IMR-90 (cell line): ENCODE results near the gene GKN2. TPM values are rescaled to one million over a fixed set of nuclear protein-coding genes. Genes with fewer than 3 reads are reported as not detected.

Experiments
- ATAC-seq: fragments of 200-7000 bp; cut with Tn5 transposase; 2 replicates; pipeline ENCODE4 v1.9.1; 2020; ENCODE audit warnings: low read depth, mild to moderate bottlenecking, moderate library complexity
- BruUV-seq: library from RNA; stranded (reverse); fragments of 400-500 nt; replicated peaks from 2 replicates; lab custom pipeline; 2021; lab: Mats Ljungman, UMichigan
- CTCF ChIA-PET: fragments of 300-600 bp; formaldehyde crosslinking; extraction: SDS; loops from one replicate; lab custom pipeline; 2021; ENCODE audit warnings: antibody characterized with exemption; lab: Yijun Ruan, JAX
- POLR2A ChIA-PET: fragments of 300-600 bp; sonication (Branson Sonifier 250); formaldehyde crosslinking; loops from one replicate; lab custom pipeline; 2022; ENCODE audit warnings: antibody characterized with exemption; ENCODE audit not compliant: unreplicated experiment; lab: Charles Lee
- DNase-seq: peaks from one replicate; pipeline ENCODE4 v3.0.0; 2013
- H2AFZ ChIP-seq: replicated peaks from 2 replicates; pipeline ENCODE3; 2013; ENCODE audit warnings: low read length, mild to moderate bottlenecking; ENCODE audit not compliant: poor library complexity
- H2AK5ac ChIP-seq: 2 replicates; pipeline ENCODE4 v1.6.1; 2013; ENCODE audit warnings: low read depth, low read length, inconsistent platforms
- H2AK9ac ChIP-seq: replicated peaks from 2 replicates; pipeline ENCODE3; 2013; ENCODE audit warnings: mild to moderate bottlenecking, low read depth, low read length, moderate library complexity; ENCODE audit not compliant: poor library complexity
- H2BK120ac ChIP-seq: 2 replicates; pipeline ENCODE4 v1.6.1; 2013; ENCODE audit warnings: low read depth, low read length, inconsistent platforms
- H2BK15ac ChIP-seq: 3 replicates; pipeline ENCODE4 v1.6.1; 2013; ENCODE audit warnings: low read depth, low read length, inconsistent platforms
- H2BK20ac ChIP-seq: 2 replicates; pipeline ENCODE4 v1.6.1; 2013; ENCODE audit warnings: low read depth, mild to moderate bottlenecking, inconsistent platforms, low read length, moderate library complexity
- H2BK5ac ChIP-seq: 2 replicates; pipeline ENCODE4 v1.6.1; 2013; ENCODE audit warnings: mild to moderate bottlenecking, low read depth, low read length, inconsistent platforms; ENCODE audit not compliant: poor library complexity, severe bottlenecking
- H3K14ac ChIP-seq: replicated peaks from 2 replicates; pipeline ENCODE4 v1.6.1; 2013; ENCODE audit warnings: low read depth, low read length, inconsistent platforms
- H3K18ac ChIP-seq: 2 replicates; pipeline ENCODE4 v1.6.1; 2013; ENCODE audit warnings: low read depth, low read length, control low read depth
- H3K23ac ChIP-seq: 2 replicates; pipeline ENCODE4 v1.6.1; 2013; ENCODE audit warnings: low read depth, low read length, inconsistent platforms
- H3K27ac ChIP-seq: 2 replicates; pipeline ENCODE4 v1.5.1; 2013; ENCODE audit warnings: mild to moderate bottlenecking, control low read depth, low read length; ENCODE audit not compliant: insufficient read depth
- H3K27me3 ChIP-seq: 2 replicates; pipeline ENCODE4 v1.6.1; 2013; ENCODE audit warnings: low read length; ENCODE audit not compliant: control insufficient read depth, insufficient read depth
- H3K36me3 ChIP-seq: 2 replicates; pipeline ENCODE4 v1.6.1; 2013; ENCODE audit warnings: low read length, mixed read lengths; ENCODE audit not compliant: control insufficient read depth, insufficient read depth
- H3K4ac ChIP-seq: 2 replicates; pipeline ENCODE4 v1.6.1; 2013; ENCODE audit warnings: low read depth, low read length, inconsistent platforms
- H3K4me1 ChIP-seq: 2 replicates; pipeline ENCODE4 v1.6.1; 2013; ENCODE audit warnings: low read length, mixed read lengths; ENCODE audit not compliant: control insufficient read depth, insufficient read depth
- H3K4me2 ChIP-seq: 2 replicates; pipeline ENCODE4 v1.6.1; 2013; ENCODE audit warnings: low read depth, mild to moderate bottlenecking, control low read depth, low read length, moderate library complexity
- H3K4me3 ChIP-seq: 2 replicates; pipeline ENCODE4 v1.5.1; 2013; ENCODE audit warnings: low read depth, mild to moderate bottlenecking, control low read depth, low read length, moderate library complexity; ENCODE audit not compliant: insufficient read depth
- H3K56ac ChIP-seq: 2 replicates; pipeline ENCODE4 v1.6.1; 2013; ENCODE audit warnings: low read length, inconsistent platforms; ENCODE audit not compliant: insufficient read depth; ENCODE audit errors: extremely low read depth
- H3K79me1 ChIP-seq, 2 experiments: 2 replicates each; pipeline ENCODE4 v1.6.1; 2013; ENCODE audit warnings: low read length in 2 of 2, inconsistent platforms in 1 of 2, low read depth in 1 of 2
- H3K9ac ChIP-seq: 2 replicates; pipeline ENCODE4 v1.6.1; 2013; ENCODE audit warnings: low read depth, low read length, control low read depth
- H3K9me1 ChIP-seq: 2 replicates; pipeline ENCODE4 v1.6.1; 2013; ENCODE audit warnings: low read length, inconsistent platforms; ENCODE audit not compliant: insufficient read depth
- H3K9me3 ChIP-seq: 2 replicates; pipeline ENCODE4 v1.6.1; 2013; ENCODE audit warnings: low read length; ENCODE audit not compliant: control insufficient read depth, insufficient read depth
- H4K20me1 ChIP-seq: 2 replicates; pipeline ENCODE4 v1.6.1; 2013; ENCODE audit warnings: low read length, inconsistent platforms; ENCODE audit not compliant: insufficient read depth
- H4K5ac ChIP-seq: 2 replicates; pipeline ENCODE4 v1.6.1; 2013; ENCODE audit warnings: mild to moderate bottlenecking, low read depth, low read length, control low read depth
- H4K8ac ChIP-seq, 2 experiments: 2 replicates each; pipeline ENCODE4 v1.6.1; 2013; ENCODE audit warnings: low read depth in 2 of 2, low read length in 2 of 2, control low read depth in 1 of 2, inconsistent platforms in 1 of 2
- H4K91ac ChIP-seq: 2 replicates; pipeline ENCODE4 v1.6.1; 2013; ENCODE audit warnings: low read depth, low read length, inconsistent platforms; ENCODE audit not compliant: insufficient read depth
- BHLHE40 ChIP-seq: fragments of 150-350 bp; IDR thresholded peaks from 2 replicates; pipeline ENCODE4 v1.6.1; 2016; ENCODE audit warnings: mild to moderate bottlenecking, low read depth, low read length
- FOS ChIP-seq: fragments of 150-350 bp; IDR thresholded peaks from 2 replicates; pipeline ENCODE4 v1.6.1; 2016; ENCODE audit warnings: low read depth, low read length
- MAZ ChIP-seq: IDR thresholded peaks from 2 replicates; pipeline ENCODE4 v1.6.1; 2012; ENCODE audit warnings: low read depth, mild to moderate bottlenecking, low read length, improper control_type of control experiment, moderate library complexity, borderline replicate concordance
- MXI1 ChIP-seq: IDR thresholded peaks from 2 replicates; pipeline ENCODE4 v1.6.1; 2012; ENCODE audit warnings: low read depth, mild to moderate bottlenecking, low read length, moderate library complexity, borderline replicate concordance
- RAD21 ChIP-seq: IDR thresholded peaks from 2 replicates; pipeline ENCODE4 v1.6.1; 2012; ENCODE audit warnings: low read length, improper control_type of control experiment
- RCOR1 ChIP-seq: IDR thresholded peaks from 2 replicates; pipeline ENCODE4 v1.6.1; 2012; ENCODE audit warnings: mild to moderate bottlenecking, low read length, improper control_type of control experiment; ENCODE audit not compliant: insufficient replicate concordance
- RFX5 ChIP-seq: IDR thresholded peaks from 2 replicates; pipeline ENCODE4 v1.8.0; 2012; ENCODE audit warnings: low read depth, mild to moderate bottlenecking, low read length, moderate library complexity
- SMC3 ChIP-seq: fragments of 150-350 bp; IDR thresholded peaks from 2 replicates; pipeline ENCODE4 v1.6.1; 2016; ENCODE audit warnings: low read depth, mild to moderate bottlenecking, antibody characterized with exemption, low read length, moderate library complexity
- WGBS, 2 experiments: methylation state at CpG; one replicate each; pipeline versions ENCODE4 v1.1.5 to v1.1.7; 2013; ENCODE audit warnings: missing lambda C conversion rate in 2 of 2; ENCODE audit not compliant: insufficient read length in 1 of 2; ENCODE audit errors: extremely low coverage in 2 of 2; 5-methylcytosine and 5-hydroxymethylcytosine counted together
- dilution Hi-C: fragments of 300-500 bp; cut with HindIII; formaldehyde crosslinking; loops from one replicate; pipeline ENCODE4 v1.14.3; 2018; ENCODE audit warnings: low sequenced_read_pairs; ENCODE audit not compliant: unreplicated experiment
- in situ Hi-C: fragments of 300-500 bp; cut with MboI; formaldehyde crosslinking; loops from 3 replicates; pipeline ENCODE4 v1.14.3; 2019; ENCODE audit warnings: low sequenced_read_pairs, inconsistent platforms, mixed read lengths
- intact Hi-C: fragments of 100-400 bp; cut with micrococcal nuclease; formaldehyde crosslinking; loops from 2 replicates; pipeline ENCODE4 v1.10.0; 2022
- polyA plus RNA-seq, 3 experiments: library from polyadenylated mRNA; depleted of rRNA; stranded (reverse); fragments of >200 nt; gene quantifications; 2 replicates each; pipeline ENCODE4 v1.2.3, GENCODE V29; 2012; ENCODE audit warnings: low replicate concordance in 1 of 3
- total RNA-seq: library from RNA; depleted of rRNA; stranded (reverse); fragments of >200 nt; gene quantifications from 2 replicates; pipeline ENCODE4 v1.2.3, GENCODE V29; 2012
- TF ChIP-seq, protein P1 (sequence below): conservative IDR thresholded peaks from 2 replicates; pipeline ENCODE4 v1.5.1; 2012; ENCODE audit warnings: mild to moderate bottlenecking, low read depth, low read length, improper control_type of control experiment
- TF ChIP-seq, protein P2 (sequence below): fragments of 150-350 bp; IDR thresholded peaks from 2 replicates; pipeline ENCODE4 v1.6.1; 2016; ENCODE audit warnings: low read depth, mild to moderate bottlenecking, low read length, moderate library complexity, borderline replicate concordance
- TF ChIP-seq, protein P3 (sequence below): fragments of 150-350 bp; IDR thresholded peaks from 2 replicates; pipeline ENCODE4 v1.6.1; 2017; ENCODE audit warnings: mild to moderate bottlenecking, antibody characterized with exemption, low read length, low read depth

GKN2 gene
- total and polyA plus RNA-seq, 2 of the 4 experiments (the other 2 are of a cell fraction) = not detected

DNA sequence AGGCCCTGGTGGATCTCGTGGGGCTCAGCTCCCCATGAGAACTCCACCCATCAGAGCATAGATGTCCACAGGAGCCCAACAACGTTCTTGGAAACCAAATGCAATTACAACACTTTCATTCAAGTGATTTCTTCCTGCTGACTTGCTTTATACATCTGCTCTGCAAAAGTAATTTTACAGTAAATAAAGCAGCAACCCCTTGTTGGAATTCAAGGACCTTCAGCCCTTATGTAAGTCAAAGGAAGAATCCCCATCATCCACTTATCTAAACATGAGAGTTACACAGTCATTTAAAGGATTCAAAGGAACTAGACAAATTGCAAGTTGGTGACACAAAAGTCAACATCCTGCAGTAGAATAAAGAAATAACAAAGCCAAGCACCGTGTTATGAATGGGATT is 43.2 kb upstream of the GKN2 start:
- no peak overlapping the region; the same call in 1 of the 2 replicates for H3K4me2 ChIP-seq
- H3K27me3 ChIP-seq = no peaks in the 10 kb centered on the region
- H4K91ac ChIP-seq = no peak overlapping the region; the same call in 1 of the 2 replicates
- CTCF ChIA-PET = interaction anchor here (0.7 to 1.3 kb wide), 3 partner anchors 13 to 552 kb away, joined by 3 to 5 read pairs (median 3); no protein-coding TSS in a partner anchor
- no CpG with 5 or more reads among the region's 3 CpGs for WGBS, 2 experiments
- no peak overlapping the region for H3K4me3 ChIP-seq
- dilution Hi-C loops = no loop called here
- no peak overlapping the region for H3K14ac ChIP-seq
- BruUV-seq = no TSS peak
- H2BK15ac ChIP-seq = 0 out of 3 replicates have a peak overlapping the region, but pooled peaks have one; percentile 25
- H3K9me1 ChIP-seq = no peaks in the 10 kb centered on the region
- 0 out of 2 replicates have a peak overlapping the region, but pooled peaks have one; percentile 23 for H2BK20ac ChIP-seq
- H3K9me3 ChIP-seq = no peaks in the 10 kb centered on the region
- H2AK9ac ChIP-seq = no peak overlapping the region
- peaks cover 15% of the 10 kb centered on the region for H3K4me1 ChIP-seq
- no peaks in the 10 kb centered on the region for H3K79me1 ChIP-seq
- peak overlapping the region; percentile 80 for H3K27ac ChIP-seq
- no peak overlapping the region for H3K9ac ChIP-seq
- intact Hi-C loops = no loop called here
- H2AFZ ChIP-seq = no peak overlapping the region
- peak overlapping the region; percentile 30 for H3K18ac ChIP-seq
- peak overlapping the region; percentile 14 for H2BK5ac ChIP-seq
- H4K5ac ChIP-seq = peak overlapping the region; percentile 13; the same call in 1 of the 2 replicates
- peak; percentile 64 for ATAC-seq
- POLR2A ChIA-PET = no interaction called here
- DNase-seq = no peak
- no peak overlapping the region for H3K23ac ChIP-seq
- 0 out of 2 replicates have a peak overlapping the region, but pooled peaks have one; percentile 13 for H2AK5ac ChIP-seq
- no peaks in the 10 kb centered on the region for H3K36me3 ChIP-seq
- no peaks in the 10 kb centered on the region for H4K20me1 ChIP-seq
- peak overlapping the region in 1 of 2 experiments; percentile 61; a peak in 1 of 4 replicates for H4K8ac ChIP-seq
- in situ Hi-C loops = no loop called here
- TF ChIP-seq RFX5 (no peak), FOS (no peak), RCOR1 (no peak), SMC3 (no peak), MXI1 (no peak), RAD21 (no peak), BHLHE40 (no peak), MAZ (no peak)
- TF ChIP-seq, protein P1, sequence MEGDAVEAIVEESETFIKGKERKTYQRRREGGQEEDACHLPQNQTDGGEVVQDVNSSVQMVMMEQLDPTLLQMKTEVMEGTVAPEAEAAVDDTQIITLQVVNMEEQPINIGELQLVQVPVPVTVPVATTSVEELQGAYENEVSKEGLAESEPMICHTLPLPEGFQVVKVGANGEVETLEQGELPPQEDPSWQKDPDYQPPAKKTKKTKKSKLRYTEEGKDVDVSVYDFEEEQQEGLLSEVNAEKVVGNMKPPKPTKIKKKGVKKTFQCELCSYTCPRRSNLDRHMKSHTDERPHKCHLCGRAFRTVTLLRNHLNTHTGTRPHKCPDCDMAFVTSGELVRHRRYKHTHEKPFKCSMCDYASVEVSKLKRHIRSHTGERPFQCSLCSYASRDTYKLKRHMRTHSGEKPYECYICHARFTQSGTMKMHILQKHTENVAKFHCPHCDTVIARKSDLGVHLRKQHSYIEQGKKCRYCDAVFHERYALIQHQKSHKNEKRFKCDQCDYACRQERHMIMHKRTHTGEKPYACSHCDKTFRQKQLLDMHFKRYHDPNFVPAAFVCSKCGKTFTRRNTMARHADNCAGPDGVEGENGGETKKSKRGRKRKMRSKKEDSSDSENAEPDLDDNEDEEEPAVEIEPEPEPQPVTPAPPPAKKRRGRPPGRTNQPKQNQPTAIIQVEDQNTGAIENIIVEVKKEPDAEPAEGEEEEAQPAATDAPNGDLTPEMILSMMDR = no peak
- TF ChIP-seq, protein P2, sequence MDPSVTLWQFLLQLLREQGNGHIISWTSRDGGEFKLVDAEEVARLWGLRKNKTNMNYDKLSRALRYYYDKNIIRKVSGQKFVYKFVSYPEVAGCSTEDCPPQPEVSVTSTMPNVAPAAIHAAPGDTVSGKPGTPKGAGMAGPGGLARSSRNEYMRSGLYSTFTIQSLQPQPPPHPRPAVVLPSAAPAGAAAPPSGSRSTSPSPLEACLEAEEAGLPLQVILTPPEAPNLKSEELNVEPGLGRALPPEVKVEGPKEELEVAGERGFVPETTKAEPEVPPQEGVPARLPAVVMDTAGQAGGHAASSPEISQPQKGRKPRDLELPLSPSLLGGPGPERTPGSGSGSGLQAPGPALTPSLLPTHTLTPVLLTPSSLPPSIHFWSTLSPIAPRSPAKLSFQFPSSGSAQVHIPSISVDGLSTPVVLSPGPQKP = no peak
- TF ChIP-seq, protein P3, sequence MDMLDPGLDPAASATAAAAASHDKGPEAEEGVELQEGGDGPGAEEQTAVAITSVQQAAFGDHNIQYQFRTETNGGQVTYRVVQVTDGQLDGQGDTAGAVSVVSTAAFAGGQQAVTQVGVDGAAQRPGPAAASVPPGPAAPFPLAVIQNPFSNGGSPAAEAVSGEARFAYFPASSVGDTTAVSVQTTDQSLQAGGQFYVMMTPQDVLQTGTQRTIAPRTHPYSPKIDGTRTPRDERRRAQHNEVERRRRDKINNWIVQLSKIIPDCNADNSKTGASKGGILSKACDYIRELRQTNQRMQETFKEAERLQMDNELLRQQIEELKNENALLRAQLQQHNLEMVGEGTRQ = no peak
- H3K56ac ChIP-seq = no peak overlapping the region
- peak overlapping the region; percentile 11; the same call in 1 of the 2 replicates for H3K4ac ChIP-seq
- H2BK120ac ChIP-seq = peak overlapping the region; percentile 7; the same call in 1 of the 2 replicates
